Parathyroid adenoma (tissue), 2 donors: Measurements from ENCODE around the gene OR52K1.

Experiments used
- H2AFZ ChIP-seq: fragments of 300-600 bp; sonication (generic); one replicate; pipeline ENCODE4 v1.7.0; 2017; ENCODE audit warnings: antibody characterized with exemption, mild to moderate bottlenecking
- H3K27ac ChIP-seq: fragments of 300-600 bp; sonication (generic); one replicate; pipeline ENCODE4 v1.7.0; 2017
- H3K27me3 ChIP-seq: fragments of 300-600 bp; sonication (generic); one replicate; pipeline ENCODE4 v1.7.0; 2017; ENCODE audit warnings: low read length; ENCODE audit not compliant: control insufficient read depth, insufficient read depth
- H3K36me3 ChIP-seq: fragments of 300-600 bp; sonication (generic); one replicate; pipeline ENCODE4 v1.7.0; 2017; ENCODE audit warnings: low read length; ENCODE audit not compliant: control insufficient read depth, insufficient read depth
- H3K4me1 ChIP-seq: fragments of 300-600 bp; sonication (generic); one replicate; pipeline ENCODE4 v1.7.0; 2017; ENCODE audit warnings: control low read depth
- H3K4me2 ChIP-seq: fragments of 300-600 bp; sonication (generic); one replicate; pipeline ENCODE4 v1.7.0; 2017; ENCODE audit warnings: low read length
- H3K4me3 ChIP-seq: fragments of 300-600 bp; sonication (generic); one replicate; pipeline ENCODE4 v1.7.0; 2017; ENCODE audit warnings: low read depth, low read length
- H3K79me2 ChIP-seq: fragments of 300-600 bp; sonication (generic); one replicate; pipeline ENCODE4 v1.7.0; 2017; ENCODE audit warnings: control low read depth
- H3K9ac ChIP-seq: fragments of 300-600 bp; sonication (generic); one replicate; pipeline ENCODE4 v1.7.0; 2017; ENCODE audit warnings: mild to moderate bottlenecking
- H3K9me3 ChIP-seq: fragments of 300-600 bp; sonication (generic); one replicate; pipeline ENCODE4 v1.7.0; 2017; ENCODE audit warnings: low read length; ENCODE audit not compliant: control insufficient read depth
- CTCF ChIP-seq: fragments of 300-600 bp; sonication (generic); IDR thresholded peaks from one replicate; pipeline ENCODE4 v1.7.0; 2017; ENCODE audit warnings: antibody characterized with exemption, mild to moderate bottlenecking
- donor health status: primary hyperparathyroidism.

Gene OR52K1

GRCh38 chr11:4443232-4443891, 39.1 kb upstream of the OR52K1 start:
- no peak for TF ChIP-seq CTCF
- Histone ChIP-seq H3K36me3 (no peaks in the 10 kb centered on the region), H3K4me1 (peaks cover 5% of the 10 kb centered on the region), H3K4me2 (no peak overlapping the region), H3K9ac (no peak overlapping the region), H3K27ac (no peak overlapping the region), H3K4me3 (no peak overlapping the region), H3K9me3 (no peaks in the 10 kb centered on the region), H2AFZ (no peak overlapping the region), H3K27me3 (no peaks in the 10 kb centered on the region), H3K79me2 (no peaks in the 10 kb centered on the region)

GRCh38 chr11:4448995-4449394, 33.5 kb upstream of the OR52K1 start, which contains the start of gene OR52K2:
Gene OR52K2, plus strand, starts transcription at chr11:4449295. Its CDS starts 45 bp downstream, at chr11:4449340.
- H3K4me2 ChIP-seq = no peak within 1 kb of the TSS

GRCh38 chr11:4453118-4453517, 29.3 kb upstream of the OR52K1 start:
- H3K36me3 ChIP-seq = no peaks in the 10 kb centered on the region
- H3K9me3 ChIP-seq = no peaks in the 10 kb centered on the region
- H3K79me2 ChIP-seq = no peaks in the 10 kb centered on the region
- H3K9ac ChIP-seq = no peak overlapping the region
- peaks cover 12% of the 10 kb centered on the region for H3K4me1 ChIP-seq
- no peaks in the 10 kb centered on the region for H3K27me3 ChIP-seq
- no peak overlapping the region for H3K27ac ChIP-seq
- no peak overlapping the region for H3K4me2 ChIP-seq
- no peak overlapping the region for H3K4me3 ChIP-seq
- H2AFZ ChIP-seq = no peak overlapping the region
- no peak for TF ChIP-seq CTCF

More at GRCh38 chr11:4448995-4449394, 33.5 kb upstream of the OR52K1 start, which contains the start of gene OR52K2:
- no peak within 1 kb of the TSS for H3K9ac ChIP-seq
- no peaks in the 10 kb centered on the region for H3K36me3 ChIP-seq
- H3K27ac ChIP-seq = peak within 1 kb of the TSS; percentile 65
- peaks cover 18% of the 10 kb centered on the region for H3K4me1 ChIP-seq
- H3K4me3 ChIP-seq = no peak within 1 kb of the TSS
- no peaks in the 10 kb centered on the region for H3K79me2 ChIP-seq
- TF ChIP-seq CTCF = no peak
- peak within 1 kb of the TSS; percentile 16 for H2AFZ ChIP-seq
- H3K9me3 ChIP-seq = no peaks in the 10 kb centered on the region
- no peaks in the 10 kb centered on the region for H3K27me3 ChIP-seq

- H3K36me3 ChIP-seq = no peaks in the 10 kb centered on the region
- H3K27ac ChIP-seq = no peak overlapping the region
- no peak overlapping the region for H3K4me3 ChIP-seq
- TF ChIP-seq CTCF = no peak
- H3K9ac ChIP-seq = no peak overlapping the region
- H3K79me2 ChIP-seq = no peaks in the 10 kb centered on the region
- no peak overlapping the region for H2AFZ ChIP-seq
- H3K4me1 ChIP-seq = peaks cover 7% of the 10 kb centered on the region
- no peaks in the 10 kb centered on the region for H3K9me3 ChIP-seq
- no peaks in the 10 kb centered on the region for H3K27me3 ChIP-seq
- no peak overlapping the region for H3K4me2 ChIP-seq
Measured at GRCh38 chr11:4454021-4454420, 28.4 kb upstream of the OR52K1 start.

- no peak overlapping the region for H3K27ac ChIP-seq
- H2AFZ ChIP-seq = no peak overlapping the region
- no peak overlapping the region for H3K9ac ChIP-seq
- no peak for TF ChIP-seq CTCF
- H3K79me2 ChIP-seq = no peaks in the 10 kb centered on the region
- H3K4me2 ChIP-seq = no peak overlapping the region
- H3K36me3 ChIP-seq = no peaks in the 10 kb centered on the region
- no peaks in the 10 kb centered on the region for H3K27me3 ChIP-seq
- H3K4me1 ChIP-seq = peaks cover 2% of the 10 kb centered on the region
- H3K9me3 ChIP-seq = no peaks in the 10 kb centered on the region
- no peak overlapping the region for H3K4me3 ChIP-seq
Measured at GRCh38 chr11:4455419-4455818, 27.0 kb upstream of the OR52K1 start.
